Activated T-cell treated with anti-CD3 and anti-CD28 coated beads, Interleukin-2, amount 50 U/mL, for 72 hours (primary cell): ENCODE data around the gene RORB. TPM values are rescaled to one million over a fixed set of nuclear protein-coding genes. Genes with fewer than 3 reads are reported as not detected.

Experiments
- ATAC-seq, 2 donors: fragments of 150-1000 bp; cut with Tn5 transposase; replicated peaks in 1 of 2; 2 replicates each; pipeline ENCODE4 v1.10.0; 2021; ENCODE audit warnings: moderate library complexity in 2 of 2, mild to moderate bottlenecking in 1 of 2
- DNase-seq, 2 donors: peaks; one replicate each; pipeline ENCODE4 v3.0.0; 2021 to 2022; ENCODE audit warnings: mixed read lengths in 1 of 2
- H3K27ac Mint-ChIP-seq: one replicate; pipeline ENCODE4 v1.8.0; 2022; ENCODE audit warnings: mild to moderate bottlenecking, moderate library complexity, mixed read lengths
- H3K27me3 Mint-ChIP-seq: one replicate; pipeline ENCODE4 v1.8.0; 2022; ENCODE audit warnings: low read depth, mixed read lengths
- H3K36me3 Mint-ChIP-seq, 2 donors: one replicate each; pipeline ENCODE4 v1.8.0; 2022; ENCODE audit warnings: mixed read lengths in 2 of 2, mild to moderate bottlenecking in 1 of 2; ENCODE audit not compliant: insufficient read depth in 2 of 2
- H3K4me1 Mint-ChIP-seq: one replicate; pipeline ENCODE4 v1.8.0; 2022; ENCODE audit warnings: low read depth, mixed read lengths
- H3K4me3 Mint-ChIP-seq, 2 donors: one replicate each; pipeline ENCODE4 v1.8.0; 2022; ENCODE audit warnings: mild to moderate bottlenecking in 2 of 2, mixed read lengths in 2 of 2, moderate library complexity in 2 of 2
- H3K9me3 Mint-ChIP-seq, 2 donors: one replicate each; pipeline ENCODE4 v1.8.0; 2022; ENCODE audit warnings: mixed read lengths in 2 of 2
- total RNA-seq, 2 donors: library from RNA; stranded (reverse); gene quantifications; one replicate each; pipeline ENCODE4 v1.2.3, GENCODE V29; 2022

The RORB gene
- total RNA-seq, 2 donors from 2014 or later: 0.14 TPM

GRCh38 chr9:74498621-74499095, 1.5 kb downstream of the RORB start:
- H3K4me1 Mint-ChIP-seq: peaks cover 32% of the 10 kb centered on the region
- H3K36me3 Mint-ChIP-seq: peaks cover 5 to 6% of the 10 kb centered on the region in 2 donors
- DNase-seq (peak in 1 of 2 donors; percentile 6), ATAC-seq (peak in 1 of 2 donors; percentile 5)
- no peaks in the 10 kb centered on the region for H3K9me3 Mint-ChIP-seq
- H3K27ac Mint-ChIP-seq: no peak overlapping the region
- H3K27me3 Mint-ChIP-seq: peaks cover 63% of the 10 kb centered on the region
- H3K4me3 Mint-ChIP-seq: peak overlapping the region; percentile 90 to 94

- no peaks in the 10 kb centered on the region for H3K9me3 Mint-ChIP-seq
- H3K36me3 Mint-ChIP-seq: peaks cover 5 to 6% of the 10 kb centered on the region in 2 donors
- peaks cover 60% of the 10 kb centered on the region for H3K27me3 Mint-ChIP-seq
- H3K27ac Mint-ChIP-seq: no peak overlapping the region
- ATAC-seq (no peak), DNase-seq (no peak)
- peaks cover 32% of the 10 kb centered on the region for H3K4me1 Mint-ChIP-seq
- peak overlapping the region; percentile 71 to 77 for H3K4me3 Mint-ChIP-seq
Measured at GRCh38 chr9:74499111-74499601, 2.0 kb downstream of the RORB start.

GRCh38 chr9:74499770-74500583, 2.8 kb downstream of the RORB start:
- peaks cover 54% of the 10 kb centered on the region for H3K27me3 Mint-ChIP-seq
- no peaks in the 10 kb centered on the region for H3K9me3 Mint-ChIP-seq
- no peak overlapping the region for H3K27ac Mint-ChIP-seq
- H3K4me3 Mint-ChIP-seq: peak overlapping the region; percentile 71 to 77
- peaks cover 5 to 6% of the 10 kb centered on the region in 2 donors for H3K36me3 Mint-ChIP-seq
- H3K4me1 Mint-ChIP-seq: peaks cover 32% of the 10 kb centered on the region
- no peak for ATAC-seq
- DNase-seq: no peak

GRCh38 chr9:74500584-74500924, 3.4 kb downstream of the RORB start:
- H3K4me3 Mint-ChIP-seq: peak overlapping the region in 1 of 2 donors; percentile 77
- peaks cover 32% of the 10 kb centered on the region for H3K4me1 Mint-ChIP-seq
- no peak for ATAC-seq

GRCh38 chr9:74501570-74501969, 4.4 kb downstream of the RORB start:
- H3K27me3 Mint-ChIP-seq: peaks cover 49% of the 10 kb centered on the region
- H3K27ac Mint-ChIP-seq: no peak overlapping the region
- H3K4me1 Mint-ChIP-seq: peaks cover 28% of the 10 kb centered on the region
- ATAC-seq: no peak
- DNase-seq: no peak
- no peak overlapping the region for H3K4me3 Mint-ChIP-seq
- no peaks in the 10 kb centered on the region for H3K9me3 Mint-ChIP-seq
- peaks cover 5 to 6% of the 10 kb centered on the region in 2 donors for H3K36me3 Mint-ChIP-seq

More at GRCh38 chr9:74500584-74500924, 3.4 kb downstream of the RORB start:
- Mint-ChIP-seq H3K27ac (no peak overlapping the region), H3K36me3 (peaks cover 5 to 6% of the 10 kb centered on the region in 2 donors), H3K9me3 (no peaks in the 10 kb centered on the region), H3K27me3 (peaks cover 54% of the 10 kb centered on the region)
- no peak for DNase-seq

GRCh38 chr9:74503219-74503618, 6.1 kb downstream of the RORB start:
- no peaks in the 10 kb centered on the region for H3K36me3 Mint-ChIP-seq
- peaks cover 32% of the 10 kb centered on the region for H3K27me3 Mint-ChIP-seq
- no peaks in the 10 kb centered on the region for H3K9me3 Mint-ChIP-seq
- H3K27ac Mint-ChIP-seq: no peak overlapping the region
- DNase-seq (no peak), ATAC-seq (no peak)
- H3K4me1 Mint-ChIP-seq: peaks cover 14% of the 10 kb centered on the region
- no peak overlapping the region for H3K4me3 Mint-ChIP-seq

GRCh38 chr9:74503666-74504065, 6.5 kb downstream of the RORB start:
- peaks cover 11% of the 10 kb centered on the region for H3K4me1 Mint-ChIP-seq
- H3K36me3 Mint-ChIP-seq: no peaks in the 10 kb centered on the region
- DNase-seq (no peak), ATAC-seq (no peak)
- H3K27ac Mint-ChIP-seq: no peak overlapping the region
- H3K9me3 Mint-ChIP-seq: no peaks in the 10 kb centered on the region
- no peak overlapping the region for H3K4me3 Mint-ChIP-seq
- peaks cover 31% of the 10 kb centered on the region for H3K27me3 Mint-ChIP-seq

GRCh38 chr9:74511333-74511732, 14.2 kb downstream of the RORB start:
- Mint-ChIP-seq H3K4me1 (no peaks in the 10 kb centered on the region), H3K4me3 (no peak overlapping the region), H3K9me3 (no peaks in the 10 kb centered on the region), H3K36me3 (no peaks in the 10 kb centered on the region), H3K27ac (no peak overlapping the region), H3K27me3 (no peaks in the 10 kb centered on the region)
- ATAC-seq (no peak), DNase-seq (no peak)

- ATAC-seq: no peak
- H3K4me1 Mint-ChIP-seq: no peaks in the 10 kb centered on the region
- no peak for DNase-seq
Measured at GRCh38 chr9:74512416-74512815, 15.3 kb downstream of the RORB start.

GRCh38 chr9:74513221-74513620, 16.1 kb downstream of the RORB start:
- Mint-ChIP-seq H3K4me1 (no peaks in the 10 kb centered on the region), H3K4me3 (no peak overlapping the region), H3K27ac (no peak overlapping the region), H3K9me3 (no peaks in the 10 kb centered on the region), H3K27me3 (no peaks in the 10 kb centered on the region), H3K36me3 (no peaks in the 10 kb centered on the region)
- ATAC-seq: no peak
- no peak for DNase-seq

More at GRCh38 chr9:74512416-74512815, 15.3 kb downstream of the RORB start:
- no peaks in the 10 kb centered on the region for H3K27me3 Mint-ChIP-seq
- H3K36me3 Mint-ChIP-seq: no peaks in the 10 kb centered on the region
- no peaks in the 10 kb centered on the region for H3K9me3 Mint-ChIP-seq
- H3K27ac Mint-ChIP-seq: no peak overlapping the region
- no peak overlapping the region for H3K4me3 Mint-ChIP-seq

GRCh38 chr9:74517188-74517587, 20.1 kb downstream of the RORB start:
- Mint-ChIP-seq H3K4me1 (no peaks in the 10 kb centered on the region), H3K36me3 (no peaks in the 10 kb centered on the region), H3K27ac (no peak overlapping the region), H3K4me3 (no peak overlapping the region), H3K9me3 (no peaks in the 10 kb centered on the region), H3K27me3 (no peaks in the 10 kb centered on the region)
- no peak for ATAC-seq
- DNase-seq: no peak

GRCh38 chr9:74519419-74519818, 22.3 kb downstream of the RORB start:
- Mint-ChIP-seq H3K27me3 (no peaks in the 10 kb centered on the region), H3K9me3 (no peaks in the 10 kb centered on the region), H3K27ac (no peak overlapping the region), H3K4me3 (no peak overlapping the region), H3K4me1 (no peaks in the 10 kb centered on the region), H3K36me3 (no peaks in the 10 kb centered on the region)
- DNase-seq (no peak), ATAC-seq (no peak)

- Mint-ChIP-seq H3K27me3 (no peaks in the 10 kb centered on the region), H3K4me1 (no peaks in the 10 kb centered on the region), H3K4me3 (no peak overlapping the region), H3K9me3 (no peaks in the 10 kb centered on the region), H3K36me3 (no peaks in the 10 kb centered on the region), H3K27ac (no peak overlapping the region)
- DNase-seq (no peak), ATAC-seq (no peak)
Measured at GRCh38 chr9:74521009-74521408, 23.9 kb downstream of the RORB start.
